Left renal cortex interstitium (tissue), 4 donors: ENCODE data around the gene TAGLN2. TPM values are rescaled to one million over a fixed set of nuclear protein-coding genes. Genes with fewer than 3 reads are reported as not detected.

Experiments used
- DNase-seq, 4 donors: peaks; one replicate each; pipeline ENCODE4 v3.0.0-alpha.2; 2013; ENCODE audit warnings: low read depth in 4 of 4, low spot score in 2 of 4, missing footprints in 1 of 4
- polyA plus RNA-seq, 4 donors: library from polyadenylated mRNA; unstranded; fragments of 120-200 nt; gene quantifications; one replicate each; pipeline ENCODE4 v1.2.1, GENCODE V29; 2013; ENCODE audit not compliant: insufficient read length in 4 of 4

TAGLN2 gene
- polyA plus RNA-seq, 4 donors: 124 to 149 (median 130) TPM

DNA sequence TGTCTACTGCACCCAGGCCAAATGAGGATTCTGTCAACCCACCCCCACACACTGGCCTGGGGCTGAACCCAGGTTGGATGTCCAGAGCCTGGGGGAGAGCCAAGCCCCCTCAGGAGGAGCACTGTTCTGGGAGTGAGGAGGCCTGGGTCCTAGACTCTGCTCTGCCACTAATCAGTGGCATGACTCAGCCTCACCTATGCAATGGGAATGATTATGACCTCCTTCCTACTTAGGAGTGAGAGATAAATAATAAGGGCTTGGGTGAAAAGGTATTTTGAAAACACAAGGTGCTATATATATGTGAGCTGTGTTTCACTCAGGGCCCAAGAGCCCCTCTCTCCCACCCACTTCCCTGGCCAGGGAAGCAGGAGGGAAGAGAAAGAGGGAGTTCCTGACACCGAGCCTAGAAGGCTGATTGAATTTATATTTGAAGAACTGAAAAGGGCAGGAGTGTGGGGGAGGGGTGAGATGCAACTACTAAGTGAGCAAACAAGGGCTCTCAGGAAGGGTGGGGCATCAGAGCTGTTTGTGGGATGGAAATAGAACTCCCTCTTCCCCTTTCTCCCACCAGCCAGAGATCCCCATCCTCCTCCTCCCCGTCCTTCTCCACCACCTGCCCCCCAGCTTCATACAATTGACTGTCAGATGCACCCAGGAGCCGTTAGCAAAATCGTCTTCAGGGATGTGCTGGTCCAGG is 11.9 kb upstream of the TAGLN2 start:
- DNase-seq: no peak

DNA sequence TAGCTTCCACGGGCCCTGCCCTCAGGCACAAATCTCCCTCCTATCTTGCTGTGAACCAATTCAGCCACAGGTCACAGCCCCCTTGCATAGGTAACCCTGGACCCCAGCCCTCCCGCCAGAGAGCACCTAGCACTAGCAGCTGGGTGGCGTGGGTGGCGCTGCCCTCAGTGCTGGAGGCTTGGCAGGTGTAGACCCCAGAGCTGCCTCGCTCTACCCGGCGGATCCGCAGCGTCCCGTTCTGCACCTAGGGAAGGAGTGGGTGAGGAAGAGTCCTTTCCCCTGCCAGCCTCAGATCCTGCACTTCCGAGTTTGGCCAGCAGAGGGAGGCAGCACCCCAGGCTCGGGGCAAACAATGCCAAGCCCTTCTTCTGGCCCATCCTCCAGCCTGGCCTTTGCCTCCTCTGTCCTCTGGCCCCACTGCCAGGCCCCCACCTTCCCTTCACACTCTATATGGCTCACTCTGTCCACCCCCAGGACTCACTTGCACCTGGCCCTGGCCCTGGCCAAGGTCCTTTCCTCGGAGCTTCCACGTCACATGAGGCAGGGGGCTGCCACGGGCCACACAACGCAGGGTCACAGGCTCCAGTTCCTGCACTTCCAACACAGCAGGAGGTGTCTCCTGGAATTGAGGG is 11.1 kb upstream of the TAGLN2 start:
- no peak for DNase-seq

DNA sequence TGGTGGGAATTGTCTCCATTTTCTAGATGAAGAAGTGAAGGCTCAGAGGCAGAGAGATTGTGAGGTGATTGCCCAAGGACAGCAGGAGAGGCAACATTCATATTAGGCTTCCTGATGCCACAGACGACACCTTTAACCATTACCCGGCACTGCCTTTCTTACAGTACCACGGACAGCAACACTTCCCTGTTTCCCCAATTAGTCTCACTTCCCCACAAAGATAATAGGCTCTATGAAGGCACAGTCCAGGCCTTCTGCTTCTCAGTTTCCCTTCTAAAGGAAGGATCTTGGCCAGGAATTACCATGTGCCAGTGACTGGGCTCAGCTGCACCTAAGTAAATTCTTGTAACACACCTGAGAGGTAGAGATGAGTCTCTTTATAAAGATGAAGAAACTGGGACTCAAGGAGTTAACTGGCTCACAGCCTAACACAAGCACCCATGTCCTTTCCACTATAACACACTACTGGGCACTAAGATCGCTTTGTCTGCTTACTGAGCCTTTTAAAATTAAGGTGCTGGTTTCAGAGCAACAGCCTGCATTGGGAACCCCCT is 10.5 kb upstream of the TAGLN2 start:
- no peak for DNase-seq

DNA sequence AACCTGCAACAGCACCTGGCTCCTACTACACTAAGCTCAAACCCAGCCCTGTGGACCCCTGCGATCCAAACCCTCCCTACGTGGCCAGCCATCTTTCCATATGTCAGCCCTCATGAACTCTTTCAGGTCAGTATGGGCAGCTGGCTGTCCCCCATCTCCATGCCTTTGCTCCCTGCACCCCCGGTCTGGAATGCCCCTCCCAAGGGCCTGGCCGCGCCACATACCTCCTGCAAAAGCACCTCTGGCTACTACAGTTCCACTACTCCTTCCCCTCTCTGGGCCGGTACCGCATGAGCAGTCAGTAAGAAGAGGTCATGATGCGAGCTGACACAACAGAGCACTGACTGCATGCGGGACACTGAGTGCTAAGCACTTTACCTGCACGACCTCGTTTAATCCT is 10.0 kb upstream of the TAGLN2 start:
- DNase-seq: no peak

DNA sequence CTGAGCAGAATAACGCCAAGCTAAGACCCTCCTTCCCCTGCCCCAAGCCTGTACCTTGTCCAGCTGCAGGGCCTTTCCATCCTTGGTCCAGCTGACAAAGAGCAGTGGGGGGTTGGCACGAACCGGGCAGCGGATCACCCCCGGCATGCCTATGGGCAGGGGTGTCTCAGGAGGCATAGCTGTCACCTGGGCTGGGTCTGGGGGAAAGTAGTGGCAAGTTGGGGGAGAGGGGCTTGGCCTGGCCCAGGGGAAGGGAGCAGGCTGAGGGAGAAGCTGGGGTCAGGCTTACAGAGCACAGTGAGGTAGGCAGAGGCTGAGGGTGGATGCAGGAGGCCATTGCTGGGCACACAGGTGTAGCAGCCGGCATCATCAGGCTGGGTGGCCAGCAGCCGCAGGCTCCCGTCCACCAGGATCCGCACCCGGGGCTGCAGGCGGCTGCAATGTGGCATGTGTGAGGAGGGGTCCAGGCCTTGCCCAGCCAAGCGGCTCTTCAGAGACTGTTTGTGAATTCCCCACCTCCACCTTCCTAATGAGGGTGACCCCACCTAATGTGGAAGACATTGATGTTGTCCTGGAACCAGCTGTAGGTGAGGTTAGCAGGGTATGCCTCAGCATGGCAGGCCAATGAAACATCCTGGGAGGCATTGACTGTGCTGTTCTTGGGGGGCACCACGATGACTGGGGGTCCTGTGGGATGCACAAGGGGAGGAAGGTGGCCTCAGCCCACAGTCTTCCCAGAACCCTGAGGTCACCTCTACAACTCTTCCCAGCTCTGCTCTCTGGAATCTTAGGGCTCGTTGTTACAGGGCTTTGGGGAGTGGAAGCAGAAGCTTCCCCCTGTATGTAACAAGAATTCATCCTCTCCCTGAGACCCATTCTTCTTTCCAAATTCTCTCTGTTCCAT is 9.1 kb upstream of the TAGLN2 start:
- no peak for DNase-seq

DNA sequence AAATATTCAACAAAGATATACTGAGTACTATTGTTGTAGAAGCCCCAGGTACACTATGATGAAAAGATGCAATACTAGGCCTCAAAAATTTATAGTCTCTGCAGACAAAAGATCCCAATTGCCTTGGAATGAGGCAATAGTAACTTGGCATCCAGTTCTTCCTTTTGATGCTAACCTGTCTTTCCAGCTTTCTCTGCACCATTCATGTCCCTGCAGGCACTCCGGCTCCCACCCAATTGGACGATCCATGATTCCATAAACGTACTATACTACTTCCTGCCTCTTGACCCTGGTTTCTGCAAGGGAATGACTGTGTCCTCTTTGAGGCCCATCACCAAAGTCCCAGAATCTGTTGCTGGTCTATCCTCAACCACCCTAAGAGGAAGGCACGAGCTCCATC is 8.0 kb upstream of the TAGLN2 start:
- no peak for DNase-seq

DNA sequence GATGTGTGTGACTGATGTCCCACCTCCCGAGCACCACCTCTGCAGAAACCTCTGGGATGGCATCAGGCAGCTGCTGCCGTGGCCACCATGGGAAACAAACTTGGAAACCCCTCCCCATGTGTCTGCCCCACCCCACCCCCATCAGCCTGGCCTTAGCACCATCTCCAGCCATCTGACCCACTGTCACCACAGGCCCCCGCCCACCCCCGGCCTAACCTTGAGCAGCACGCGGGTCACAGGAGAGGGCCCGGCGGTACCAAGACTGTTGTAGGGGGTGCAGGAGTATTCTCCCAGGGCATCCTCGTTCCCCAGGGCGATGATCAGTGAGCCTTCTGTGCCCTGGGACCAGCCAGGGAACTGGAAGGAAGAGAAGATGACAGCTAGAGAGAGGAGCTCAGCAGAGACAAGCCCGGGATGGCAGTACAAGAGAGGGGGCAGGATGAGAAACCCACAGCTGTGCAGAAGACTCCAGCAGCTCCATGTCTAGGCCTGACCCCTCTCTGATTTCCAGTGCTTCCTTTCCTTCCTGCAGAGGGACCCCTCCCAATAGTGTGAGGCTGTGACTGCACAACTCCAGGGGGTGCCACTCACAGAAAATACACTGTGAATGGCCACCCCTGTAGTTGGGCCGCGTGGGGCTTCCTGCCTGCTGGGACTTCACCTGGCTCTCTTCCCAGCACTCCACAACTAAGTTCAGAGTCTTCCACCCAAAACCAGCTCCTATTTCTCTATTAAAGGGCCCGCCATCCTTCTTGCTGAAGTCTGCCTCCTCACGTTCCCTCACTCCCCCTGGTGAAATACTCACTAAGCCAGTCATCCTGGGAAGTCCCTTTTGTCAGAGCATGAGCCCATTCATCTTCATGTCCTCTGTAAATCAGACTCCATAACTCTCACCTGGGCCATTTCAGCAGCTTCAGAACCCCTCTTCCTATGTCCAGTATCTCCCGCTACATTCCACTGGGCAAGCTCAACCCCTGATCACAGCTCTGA is 7.3 kb upstream of the TAGLN2 start:
- no peak for DNase-seq

DNA sequence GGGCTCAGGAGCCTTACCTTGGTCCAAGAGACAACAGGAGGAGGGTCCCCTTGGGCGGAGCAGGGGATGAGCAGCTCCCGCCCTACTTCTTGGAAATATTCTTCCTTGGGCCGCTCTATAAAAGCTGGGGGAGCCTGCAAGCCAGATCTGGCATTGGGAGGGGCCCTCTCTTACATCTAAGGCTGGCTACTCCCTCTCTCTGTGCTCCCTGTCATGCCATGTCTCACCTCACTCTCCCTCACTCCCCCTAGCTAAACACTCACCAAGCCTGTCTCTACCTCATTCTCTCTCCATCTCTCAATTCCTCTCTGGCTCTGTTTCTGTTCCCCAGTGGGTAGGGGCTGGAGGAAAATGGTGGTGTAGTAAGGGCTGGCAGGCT is 6.5 kb upstream of the TAGLN2 start:
- no peak for DNase-seq

DNA sequence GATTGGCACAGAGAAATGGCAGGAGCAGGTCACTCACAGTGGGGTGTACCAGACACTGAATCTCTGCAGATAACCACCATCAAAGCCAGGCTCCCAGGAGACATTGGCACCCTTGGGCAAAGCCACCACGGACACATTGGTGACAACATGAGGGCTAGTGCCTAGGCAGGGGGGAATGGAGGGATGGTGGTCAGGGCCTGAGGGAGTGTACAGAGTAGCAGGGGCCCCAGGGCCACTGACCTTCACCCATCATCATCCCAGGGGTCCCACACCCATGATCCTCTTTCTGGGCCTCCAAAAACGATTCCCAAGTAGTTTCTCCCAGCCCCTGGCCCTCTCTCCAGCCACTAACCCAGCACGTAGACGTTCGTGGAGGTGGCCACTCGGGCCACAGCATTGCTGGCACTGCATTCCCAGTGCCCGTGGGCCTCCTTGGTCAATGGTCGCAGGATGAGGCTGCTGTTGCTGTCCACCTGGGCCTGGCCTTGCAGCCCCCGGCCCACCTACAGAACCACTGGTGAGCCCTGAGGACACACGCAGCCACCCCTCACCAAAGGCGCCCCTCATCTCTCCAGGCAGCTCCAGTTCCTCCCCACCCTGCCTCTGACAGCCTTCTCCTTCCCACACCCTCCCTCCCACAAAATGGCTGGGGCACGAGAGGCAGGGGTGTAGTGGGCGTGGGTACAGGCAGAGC is 5.9 kb upstream of the TAGLN2 start:
- no peak for DNase-seq

DNA sequence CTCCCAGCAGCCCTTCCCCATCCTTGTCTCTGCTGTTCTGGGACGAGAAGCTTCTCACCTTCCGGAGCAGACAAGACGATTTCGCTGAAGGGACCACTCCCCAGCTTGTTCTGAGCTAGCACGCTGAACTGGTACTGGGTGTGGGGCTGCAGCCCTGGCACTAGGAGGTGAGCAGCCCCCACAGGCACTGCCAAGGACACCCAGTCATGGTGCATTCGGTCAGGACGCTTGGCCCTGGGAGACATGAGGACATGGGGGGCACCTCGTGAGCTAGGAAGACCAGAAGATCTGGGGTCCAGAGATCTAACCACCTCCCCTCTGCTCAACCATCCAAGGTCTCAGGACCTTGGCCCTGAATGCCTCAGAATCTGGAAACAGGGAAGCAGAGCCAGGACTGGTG is 5.3 kb upstream of the TAGLN2 start:
- no peak for DNase-seq

DNA sequence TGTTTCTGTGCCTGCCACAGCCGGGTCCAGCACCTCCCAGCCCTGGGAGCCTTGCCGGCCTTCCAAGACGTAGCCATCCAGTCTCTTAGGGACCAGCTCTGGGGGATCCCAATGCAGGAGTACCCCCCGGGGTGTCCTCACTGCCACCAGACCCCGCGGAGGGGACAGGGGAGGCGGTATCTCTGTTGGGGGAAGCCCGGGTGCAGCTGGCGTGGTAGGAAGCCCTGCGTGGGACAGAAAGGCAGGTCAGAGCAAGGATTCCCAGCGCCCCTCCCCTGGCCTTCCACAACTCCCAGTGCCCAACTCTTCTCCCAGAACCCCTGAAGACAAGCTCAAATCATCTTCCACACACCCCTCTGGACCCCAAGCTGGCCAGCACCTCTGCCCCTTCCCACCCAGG is 4.9 kb upstream of the TAGLN2 start:
- DNase-seq: no peak

DNA sequence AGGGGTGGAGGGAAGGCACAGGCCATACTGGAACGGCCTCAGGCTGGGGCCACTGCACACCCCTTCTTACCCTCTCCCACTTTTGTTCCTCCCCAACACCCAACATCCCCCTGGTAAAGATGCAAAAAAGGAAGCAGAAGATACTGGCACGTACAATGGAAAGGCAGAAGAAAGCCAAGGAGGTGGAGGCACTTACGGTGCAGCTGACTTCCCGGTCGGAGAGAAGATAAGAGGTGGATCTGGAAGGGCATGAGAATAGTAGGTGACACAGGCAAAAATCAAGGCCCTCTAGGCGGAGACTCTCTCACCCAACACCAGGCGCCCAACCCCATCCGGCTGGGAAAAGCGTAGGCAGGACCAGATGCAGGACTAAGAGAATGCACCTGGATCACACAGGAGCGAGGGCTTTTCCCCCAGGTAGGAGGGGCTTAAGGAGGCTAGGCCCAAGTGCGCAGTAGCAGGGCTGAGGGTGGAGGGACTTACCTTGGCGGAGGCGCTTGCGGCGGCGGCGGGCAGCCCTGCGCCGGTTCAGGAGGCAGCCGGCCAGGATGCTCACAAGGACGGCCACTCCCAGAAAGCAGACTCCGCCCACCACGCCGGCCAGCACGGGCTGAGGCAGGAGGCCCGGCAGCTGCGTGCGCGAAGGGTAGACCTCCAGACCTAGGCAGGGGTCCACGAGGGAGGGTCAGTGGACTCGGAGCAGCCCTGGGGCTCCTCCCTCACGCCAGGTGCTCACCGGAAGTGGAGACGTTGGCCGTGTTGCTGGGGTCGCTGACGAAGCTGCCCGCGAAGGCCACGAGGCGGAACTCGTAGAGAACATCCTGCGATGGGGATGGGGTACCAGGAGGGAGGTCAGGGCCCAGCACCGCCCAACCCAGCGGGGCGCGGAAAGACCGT is 4.1 kb upstream of the TAGLN2 start:
- DNase-seq: no peak

DNA sequence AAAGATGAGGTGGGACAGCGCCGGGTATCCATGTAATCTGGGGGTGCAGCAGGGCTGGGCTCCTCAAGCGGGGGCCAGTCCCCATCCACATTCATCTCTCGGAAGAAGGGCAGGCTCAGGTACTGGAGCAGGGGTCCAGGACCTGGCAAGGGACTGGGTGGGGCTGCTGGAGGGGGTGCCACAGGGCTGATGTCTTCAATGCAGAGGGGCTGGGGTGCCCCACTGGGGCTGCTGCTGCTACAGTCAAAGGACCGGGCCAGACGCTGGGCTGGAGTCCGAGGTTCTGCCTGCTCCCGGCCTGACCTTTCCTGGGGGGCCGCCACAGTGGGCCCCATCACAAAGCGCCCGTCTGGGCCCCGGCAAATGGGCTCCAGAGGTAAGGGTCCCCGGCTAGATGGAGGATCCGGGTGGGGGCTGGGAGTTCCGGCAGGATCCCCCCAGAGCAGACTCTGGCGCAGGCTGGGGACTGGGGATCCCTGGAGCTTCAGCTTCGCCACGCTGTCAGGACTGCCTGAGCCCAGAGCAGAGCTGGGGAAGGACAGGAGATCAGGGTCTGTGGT is 3.3 kb upstream of the TAGLN2 start:
- DNase-seq: no peak

DNA sequence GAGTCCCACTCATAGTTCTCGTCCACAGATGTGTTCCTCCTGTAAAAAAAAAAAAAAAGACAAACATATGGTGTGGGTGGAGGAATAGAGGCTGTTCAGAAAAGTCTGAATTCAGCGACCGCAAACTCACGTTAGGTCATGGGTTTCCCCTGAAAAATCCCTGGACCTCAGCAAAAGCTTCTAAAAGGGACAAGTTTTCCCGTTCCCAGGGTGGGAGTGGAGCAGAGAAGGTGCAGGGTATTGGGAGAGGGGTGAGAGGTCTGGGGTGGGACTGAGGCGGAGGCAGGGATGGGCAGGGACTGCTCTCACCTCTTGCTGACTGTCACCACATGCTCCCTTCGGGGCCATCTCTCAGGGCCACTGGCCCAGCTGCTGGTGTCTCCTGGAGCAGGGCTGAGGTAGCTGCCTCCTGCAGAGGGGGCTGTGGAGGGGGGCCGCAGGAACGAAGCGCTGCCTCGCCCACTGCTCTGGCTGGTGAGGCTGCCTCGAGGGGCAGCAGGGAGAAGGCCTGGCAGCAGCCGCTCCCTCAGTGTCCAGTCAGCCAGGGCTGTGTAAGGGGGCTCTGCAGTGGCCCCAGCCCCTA is 2.6 kb upstream of the TAGLN2 start:
- DNase-seq: no peak

DNA sequence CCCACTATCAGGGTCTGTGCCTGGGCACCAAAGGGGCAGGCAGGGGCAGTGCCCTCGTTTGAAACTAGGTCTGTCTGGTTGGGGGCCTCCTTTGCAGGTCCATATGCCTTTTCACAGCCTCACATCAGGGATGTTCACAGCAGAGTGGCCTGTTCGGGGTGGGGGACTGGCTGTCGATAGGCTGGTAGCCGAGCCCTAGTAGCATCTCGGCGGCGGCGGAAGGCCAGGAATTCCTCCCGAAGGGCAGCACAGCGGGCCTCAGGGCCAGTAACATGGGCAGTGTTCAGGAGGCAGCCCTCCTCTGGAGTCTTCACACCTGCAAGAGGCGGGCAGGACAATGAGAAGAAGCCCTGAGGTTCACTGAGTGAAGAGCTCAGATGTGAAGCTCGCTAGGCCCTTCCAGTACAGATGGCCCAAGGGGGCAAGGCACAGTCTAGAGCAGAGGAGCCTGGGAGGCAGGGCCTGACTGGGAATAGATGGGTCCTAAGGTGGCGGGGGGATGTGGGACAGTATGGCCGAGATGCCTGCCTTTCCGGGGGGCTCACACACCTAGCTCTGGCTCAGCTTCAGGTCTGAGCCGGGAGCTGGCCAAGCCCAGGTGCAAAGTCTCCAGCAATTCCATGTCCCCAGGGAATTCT is 2.0 kb upstream of the TAGLN2 start:
- DNase-seq: no peak

DNA sequence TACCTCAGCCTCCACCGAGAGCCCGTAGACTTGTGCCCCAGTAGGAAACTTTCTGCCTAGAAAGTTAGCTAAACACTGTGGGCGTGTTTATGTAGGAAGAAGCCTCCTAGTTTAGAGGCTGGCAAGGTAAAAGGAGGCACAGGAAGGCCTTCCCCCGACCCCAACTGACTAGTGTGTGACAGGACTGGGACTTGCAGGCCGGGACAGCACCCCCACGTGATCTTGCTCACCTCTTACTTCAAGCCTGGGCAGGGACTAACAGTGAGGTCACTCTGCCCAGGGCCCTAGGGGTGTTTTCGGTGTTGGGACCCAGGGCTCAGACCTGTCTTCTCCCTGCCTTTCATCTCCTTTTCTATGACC is 392 bp upstream of the TAGLN2 start:
- DNase-seq: no peak

DNA sequence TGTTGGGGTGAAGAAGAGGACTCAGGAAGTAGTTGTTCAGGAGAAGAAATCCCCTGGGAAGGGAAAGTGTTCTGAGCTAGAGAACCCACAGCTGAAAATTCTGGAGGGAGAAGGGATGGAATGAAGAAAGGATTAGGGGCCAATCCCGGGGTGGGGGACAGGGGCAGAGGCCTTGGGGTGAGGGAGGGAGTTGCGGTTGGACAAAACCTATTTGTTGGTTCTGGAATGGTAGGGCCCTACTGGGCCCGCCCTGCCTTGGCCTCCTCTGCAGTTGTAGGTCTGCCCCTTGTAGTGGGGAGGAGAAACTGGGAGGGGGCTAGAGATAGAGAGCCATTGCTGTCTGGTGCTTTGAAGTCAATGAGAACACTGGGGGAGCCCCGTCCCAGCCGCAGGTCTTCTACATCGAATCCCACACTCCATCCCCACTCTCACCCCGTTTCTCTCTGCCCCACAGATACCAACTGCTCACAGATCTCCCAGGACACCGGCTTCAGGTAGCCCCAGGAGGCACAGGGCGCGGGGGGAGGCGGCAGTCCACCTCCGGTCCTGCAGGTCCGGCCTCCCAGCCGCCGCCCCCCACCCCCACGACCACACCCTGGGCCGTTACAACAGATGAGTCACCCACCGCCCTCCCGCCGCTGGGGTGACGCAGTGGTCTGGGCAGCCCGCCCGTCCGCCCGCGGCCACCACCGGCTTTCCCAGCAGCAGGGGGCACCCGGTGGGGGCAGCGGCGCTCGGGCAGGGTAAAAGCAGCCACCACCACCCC is 1.1 kb downstream of the TAGLN2 start:
- no peak for DNase-seq
